A549 (cell line): Measurements from ENCODE around the gene GDNF. TPM values are rescaled to one million over a fixed set of nuclear protein-coding genes. Genes with fewer than 3 reads are reported as not detected.

ENCODE experiments used
- ATAC-seq, 2 experiments: fragments of 200-7000 bp in 1 of 2; fragments of >200 bp in 1 of 2; cut with Nextera tagmentation in 1 of 2; cut with Tn5 transposase in 1 of 2; 3 replicates each; pipeline versions ENCODE4 v1.8.0 to v1.9.1; 2018 to 2020; ENCODE audit warnings: mild to moderate bottlenecking in 1 of 2, moderate library complexity in 1 of 2
- CTCF ChIA-PET: fragments of 300-600 bp; sonication (Branson Sonifier 250); formaldehyde crosslinking; extraction: SDS; loops from one replicate; lab custom pipeline; 2021; ENCODE audit warnings: antibody characterized with exemption, inconsistent platforms; lab: Yijun Ruan, JAX
- POLR2A ChIA-PET: fragments of 350-600 bp; formaldehyde crosslinking; extraction: SDS; loops from one replicate; lab custom pipeline; 2021; ENCODE audit warnings: antibody characterized with exemption, inconsistent platforms; lab: Yijun Ruan, JAX
- DNase-seq, 2 experiments: peaks; one replicate each; pipeline versions ENCODE4 v3.0.0 to v3.0.0-alpha.2; 2011 to 2016; ENCODE audit warnings: low read depth in 1 of 2, low spot score in 1 of 2
- FAIRE-seq: peaks from 2 replicates; lab custom pipeline; 2011; peaks lifted over from hg19 to GRCh38; lab: Jason Lieb, UNC
- H3K27ac ChIP-seq, 2 experiments: fragments of >200 bp; sonication (Bioruptor Twin); formaldehyde crosslinking; 3 replicates each; pipeline ENCODE4 v1.5.1; 2016 to 2017
- H3K4me1 ChIP-seq: fragments of >200 bp; sonication (Bioruptor Twin); formaldehyde crosslinking; 3 replicates; pipeline ENCODE4 v1.6.1; 2016
- H3K4me2 ChIP-seq: fragments of >200 bp; sonication (Bioruptor Twin); formaldehyde crosslinking; 3 replicates; pipeline ENCODE4 v1.6.1; 2016
- H3K4me3 ChIP-seq: fragments of >200 bp; sonication (Bioruptor Twin); formaldehyde crosslinking; 3 replicates; pipeline ENCODE4 v1.5.1; 2016
- H3K9me3 ChIP-seq: fragments of >200 bp; sonication (Bioruptor Twin); formaldehyde crosslinking; 3 replicates; pipeline ENCODE4 v1.6.1; 2016
- CBX8 ChIP-seq: fragments of 200-600 bp; sonication (generic); IDR thresholded peaks from 2 replicates; pipeline ENCODE4 v1.6.1; 2016
- CEBPB ChIP-seq, 2 experiments: fragments of >200 bp in 1 of 2; sonication (Bioruptor Twin) in 1 of 2; formaldehyde crosslinking in 1 of 2; IDR thresholded peaks; 2 replicates each; pipeline ENCODE4 v1.6.1; 2012 to 2016
- CHD2 ChIP-seq: fragments of 150-350 bp; IDR thresholded peaks from 2 replicates; pipeline ENCODE4 v1.6.1; 2014; ENCODE audit warnings: low read length; ENCODE audit not compliant: partially characterized antibody
- CTCF ChIP-seq: fragments of >200 bp; sonication (Bioruptor Twin); formaldehyde crosslinking; IDR thresholded peaks from 3 replicates; pipeline ENCODE4 v1.5.1; 2016
- ELK1 ChIP-seq: fragments of 150-350 bp; IDR thresholded peaks from 2 replicates; pipeline ENCODE4 v1.6.1; 2014; ENCODE audit warnings: low read depth, mild to moderate bottlenecking, low read length
- FOSB ChIP-seq: fragments of 250-450 bp; sonication (Bioruptor Pico); IDR thresholded peaks from 2 replicates; pipeline ENCODE4 v1.5.0; 2020; ENCODE audit warnings: mild to moderate bottlenecking, moderate library complexity
- GATA3 ChIP-seq: IDR thresholded peaks from 2 replicates; pipeline ENCODE4 v1.6.1; 2012; ENCODE audit warnings: borderline replicate concordance
- HDAC2 ChIP-seq: fragments of 200-600 bp; sonication (generic); IDR thresholded peaks from 2 replicates; pipeline ENCODE4 v1.6.1; 2016
- HES2 ChIP-seq: fragments of >200 bp; sonication (Bioruptor Twin); formaldehyde crosslinking; IDR thresholded peaks from 2 replicates; pipeline ENCODE4 v1.6.1; 2016
- HOXB13 ChIP-seq: fragments of 250-450 bp; sonication (Bioruptor Pico); IDR thresholded peaks from 2 replicates; pipeline ENCODE4 v1.5.0; 2020; ENCODE audit warnings: low read depth, mild to moderate bottlenecking, moderate library complexity
- JUN ChIP-seq, 2 experiments: fragments of >200 bp; sonication (Bioruptor Twin); formaldehyde crosslinking; IDR thresholded peaks; 2 replicates in 1 of 2; 3 replicates in 1 of 2; pipeline ENCODE4 v1.6.1; 2016 to 2017
- KDM1A ChIP-seq: fragments of 200-600 bp; sonication (generic); IDR thresholded peaks from 2 replicates; pipeline ENCODE4 v1.6.1; 2016; ENCODE audit warnings: low read depth, mild to moderate bottlenecking
- KDM5A ChIP-seq: fragments of 200-600 bp; sonication (generic); IDR thresholded peaks from 2 replicates; pipeline ENCODE4 v1.6.1; 2016; ENCODE audit warnings: antibody characterized with exemption, mild to moderate bottlenecking
- MAFK ChIP-seq: fragments of 450-650 bp; IDR thresholded peaks from 2 replicates; pipeline ENCODE4 v1.6.1; 2014; ENCODE audit not compliant: partially characterized antibody
- MAX ChIP-seq: IDR thresholded peaks from 2 replicates; pipeline ENCODE4 v1.6.1; 2012
- MAZ ChIP-seq: fragments of 150-350 bp; IDR thresholded peaks from 2 replicates; pipeline ENCODE4 v1.6.1; 2014; ENCODE audit warnings: antibody characterized with exemption, low read depth, low read length, borderline replicate concordance
- NFE2L2 ChIP-seq: fragments of 150-350 bp; conservative IDR thresholded peaks from 2 replicates; pipeline ENCODE4 v1.6.1; 2014; ENCODE audit warnings: low read length
- NPAS2 ChIP-seq: fragments of 250-450 bp; sonication (Bioruptor Pico); IDR thresholded peaks from 2 replicates; pipeline ENCODE4 v1.8.0; 2022; ENCODE audit warnings: mild to moderate bottlenecking, moderate library complexity, borderline replicate concordance
- NR3C1 ChIP-seq: fragments of >200 bp; sonication (Bioruptor Twin); formaldehyde crosslinking; IDR thresholded peaks from 3 replicates; pipeline ENCODE4 v1.6.1; 2017
- POLR2A ChIP-seq: IDR thresholded peaks from 2 replicates; pipeline ENCODE4 v1.6.1; 2012; ENCODE audit warnings: mild to moderate bottlenecking, low read length
- RARB ChIP-seq: fragments of 250-450 bp; sonication (Bioruptor Pico); IDR thresholded peaks from 2 replicates; pipeline ENCODE4 v1.8.0; 2021; ENCODE audit warnings: mild to moderate bottlenecking, moderate library complexity
- RFX5 ChIP-seq: fragments of 450-650 bp; IDR thresholded peaks from 2 replicates; pipeline ENCODE4 v1.7.1; 2014; ENCODE audit warnings: antibody characterized with exemption, mild to moderate bottlenecking, moderate library complexity
- RNF2 ChIP-seq: fragments of 200-600 bp; sonication (generic); IDR thresholded peaks from 2 replicates; pipeline ENCODE4 v1.6.1; 2016; ENCODE audit warnings: low read depth, mild to moderate bottlenecking, antibody characterized with exemption, moderate library complexity, borderline replicate concordance
- SREBF2 ChIP-seq: fragments of 450-650 bp; IDR thresholded peaks from 2 replicates; pipeline ENCODE4 v1.6.1; 2014; ENCODE audit warnings: mild to moderate bottlenecking, moderate library complexity
- TFCP2L1 ChIP-seq: fragments of 250-450 bp; sonication (Bioruptor Pico); IDR thresholded peaks from 2 replicates; pipeline ENCODE4 v1.5.0; 2021; ENCODE audit warnings: mild to moderate bottlenecking
- ZC3H11A ChIP-seq: fragments of 450-650 bp; IDR thresholded peaks from 2 replicates; pipeline ENCODE4 v1.6.1; 2014; ENCODE audit warnings: antibody characterized with exemption, mild to moderate bottlenecking
- ZFP36 ChIP-seq: fragments of 450-650 bp; IDR thresholded peaks from 2 replicates; pipeline ENCODE4 v1.6.1; 2014; ENCODE audit warnings: borderline replicate concordance; ENCODE audit not compliant: partially characterized antibody
- ZSCAN20 ChIP-seq: fragments of 250-450 bp; sonication (Bioruptor Pico); IDR thresholded peaks from 2 replicates; pipeline ENCODE4 v1.8.0; 2022; ENCODE audit warnings: mild to moderate bottlenecking, moderate library complexity
- WGBS: methylation state at CpG from one replicate; pipeline ENCODE4 v1.1.6; 2017; ENCODE audit errors: missing lambda C conversion rate; 5-methylcytosine and 5-hydroxymethylcytosine counted together
- polyA plus RNA-seq, 4 experiments: library from polyadenylated mRNA; depleted of rRNA in 3 of 4; stranded (reverse); fragments of >200 nt; fragmentation: RNase III in 1 of 4; extraction: RNeasy Plus Mini Kit Qiagen cat#74134 plus additional on column Dnase treatment in 1 of 4; gene quantifications; 2 replicates in 3 of 4; 3 replicates in 1 of 4; pipeline ENCODE4 v1.2.3, GENCODE V29; 2011 to 2017

GDNF gene
- polyA plus RNA-seq, 2 of the 4 experiments (the other 2 are of a cell fraction): 0.01 TPM; not detected in 1

- no peak for TF ChIP-seq MAX
- no peak for TF ChIP-seq NPAS2 (CRISPR knock-in tag)
- no peak for TF ChIP-seq CEBPB (IDR thresholded peaks at IDR 0.05)
- no peak for TF ChIP-seq ZFP36
- TF ChIP-seq RFX5: no peak
- TF ChIP-seq HOXB13: no peak
- no peak for TF ChIP-seq ZSCAN20 (CRISPR knock-in tag)
- no peak for TF ChIP-seq HES2
- TF ChIP-seq TFCP2L1 (CRISPR knock-in tag): no peak
- TF ChIP-seq POLR2A: no peak
- TF ChIP-seq CHD2: no peak
- no peak for TF ChIP-seq MAFK
- no peak for TF ChIP-seq ZC3H11A
- no peak for FAIRE-seq
- ChIA-PET CTCF (interaction anchor here (1.4 kb wide), 1 partner anchor 30 kb away, joined by 3 read pairs; no protein-coding TSS in a partner anchor), POLR2A (no interaction called here)
- ATAC-seq: no peak
- 67% methylated on average over 8 of the region's 8 CpGs for WGBS
- H3K4me1 ChIP-seq: no peaks in the 10 kb centered on the region
- H3K27ac ChIP-seq: no peak overlapping the region
- H3K9me3 ChIP-seq: no peaks in the 10 kb centered on the region
- no peak overlapping the region for H3K4me2 ChIP-seq
- no peak for DNase-seq
- no peak overlapping the region for H3K4me3 ChIP-seq
These were observed 33.4 kb downstream of the GDNF start for GRCh38 chr5:37806476-37806875.

GRCh38 chr5:37806016-37806415 lies 33.8 kb downstream of the GDNF start:
- no peak overlapping the region for H3K4me3 ChIP-seq
- no peak overlapping the region for H3K4me2 ChIP-seq
- FAIRE-seq: no peak
- ChIA-PET POLR2A (no interaction called here), CTCF (no interaction called here)
- WGBS: 63% methylated on average over 12 of the region's 12 CpGs
- H3K27ac ChIP-seq: no peak overlapping the region
- DNase-seq: no peak
- no peaks in the 10 kb centered on the region for H3K4me1 ChIP-seq
- H3K9me3 ChIP-seq: no peaks in the 10 kb centered on the region
- TF ChIP-seq NR3C1: no peak
- TF ChIP-seq SREBF2: no peak
- TF ChIP-seq NFE2L2: no peak
- TF ChIP-seq GATA3: no peak
- no peak for TF ChIP-seq CBX8
- no peak for TF ChIP-seq RNF2
- no peak for TF ChIP-seq KDM1A
- TF ChIP-seq KDM5A: no peak
- no peak for TF ChIP-seq HDAC2
- TF ChIP-seq MAZ: no peak
- TF ChIP-seq JUN (IDR thresholded peaks at IDR 0.05): no peak
- TF ChIP-seq ELK1: no peak
- TF ChIP-seq FOSB (CRISPR knock-in tag): no peak
- no peak for TF ChIP-seq RARB (CRISPR knock-in tag)
- no peak for TF ChIP-seq CTCF
- no peak for ATAC-seq
